Fibroblast of the aortic adventitia (primary cell): Measurements from ENCODE around the gene ITIH5. TPM values are rescaled to one million over a fixed set of nuclear protein-coding genes. Genes with fewer than 3 reads are reported as not detected.
A peak's percentile ranks its signal among the peaks of the same experiment; 100 is the strongest.

Experiments
- DNase-seq: peaks from one replicate; pipeline ENCODE4 v3.0.0-alpha.2; 2010; ENCODE audit warnings: low read depth
- H3K4me3 ChIP-seq: 2 replicates; pipeline ENCODE4 v1.5.1; 2011; ENCODE audit warnings: low read depth, mild to moderate bottlenecking, control low read depth, low read length, moderate library complexity
- CTCF ChIP-seq: IDR thresholded peaks from 2 replicates; pipeline ENCODE4 v1.5.1; 2011; ENCODE audit warnings: mild to moderate bottlenecking, low read length, control low read depth, inconsistent platforms; ENCODE audit not compliant: insufficient read depth
- total RNA-seq: library from RNA; depleted of rRNA; stranded (reverse); fragments of >200 nt; gene quantifications from 2 replicates; pipeline ENCODE4 v1.2.3, GENCODE V29; 2012; ENCODE audit warnings: low replicate concordance

The ITIH5 gene
- total RNA-seq, 1 donor, result 0.09 TPM

GRCh38 chr10:7649673-7650300, 17.0 kb downstream of the ITIH5 start:
- no peak for DNase-seq

GRCh38 chr10:7647062-7647664, 19.6 kb downstream of the ITIH5 start:
- H3K4me3 ChIP-seq, result no peak overlapping the region
- TF ChIP-seq CTCF, result no peak
- no peak for DNase-seq

More at GRCh38 chr10:7649673-7650300, 17.0 kb downstream of the ITIH5 start:
- no peak overlapping the region for H3K4me3 ChIP-seq
- TF ChIP-seq CTCF, result no peak

- DNase-seq, result no peak
- no peak overlapping the region for H3K4me3 ChIP-seq
- TF ChIP-seq CTCF, result no peak
Measured at GRCh38 chr10:7642491-7643011, 24.2 kb downstream of the ITIH5 start.

- H3K4me3 ChIP-seq, result no peak overlapping the region
- DNase-seq, result no peak
- no peak for TF ChIP-seq CTCF
Measured at GRCh38 chr10:7635408-7636125, 31.2 kb downstream of the ITIH5 start.

- no peak for TF ChIP-seq CTCF
- DNase-seq, result peak; percentile 40
- no peak overlapping the region for H3K4me3 ChIP-seq
Measured at GRCh38 chr10:7634142-7634894, 32.4 kb downstream of the ITIH5 start.

GRCh38 chr10:7626283-7626682, 40.5 kb downstream of the ITIH5 start:
- no peak overlapping the region for H3K4me3 ChIP-seq
- peak; percentile 47 for DNase-seq
- no peak for TF ChIP-seq CTCF
